SHP77 (cell line): ENCODE data around the gene ATP5F1E.
"Not testable (repeated sequence)": the region's sequence is repeated elsewhere in the genome, so short reads cannot be mapped to it uniquely, and the experiment has no call there.

ENCODE experiments used
- DNase-seq, 2 experiments: peaks; one replicate each; lab custom pipeline; 2025; lab: John Stamatoyannopoulos, UW

Gene ATP5F1E

DNA sequence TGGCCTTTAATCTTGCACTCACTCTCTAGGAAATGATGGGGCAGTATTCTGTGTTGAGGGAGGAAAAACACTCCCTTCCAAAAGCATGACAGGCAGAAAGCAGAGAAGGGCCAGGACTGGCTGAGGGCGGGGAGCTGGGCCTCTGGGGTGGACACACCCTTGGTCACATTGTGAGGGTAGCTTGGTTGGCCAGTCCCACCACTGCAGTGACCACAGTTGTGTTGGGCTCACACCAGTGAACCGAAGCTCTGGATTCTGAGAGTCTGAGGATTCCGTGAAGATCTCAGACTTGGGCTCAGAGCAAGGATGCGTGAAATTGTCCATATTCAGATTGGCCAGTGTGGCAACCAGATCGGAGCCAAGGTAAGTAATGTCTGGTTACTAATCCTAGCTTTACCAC, 12.9 kb downstream of the ATP5F1E start, which contains the start of gene TUBB1:
TSS of gene TUBB1 (plus strand) at position 213 of the 400 bp plus-strand sequence. CDS start at position 307, 94 bp downstream.
- no peak for DNase-seq

GRCh38 chr20:59018817-59019216, 13.3 kb downstream of the ATP5F1E start:
- no peak for DNase-seq

GRCh38 chr20:59017493-59018231, 14.5 kb downstream of the ATP5F1E start:
- no peak for DNase-seq

DNA sequence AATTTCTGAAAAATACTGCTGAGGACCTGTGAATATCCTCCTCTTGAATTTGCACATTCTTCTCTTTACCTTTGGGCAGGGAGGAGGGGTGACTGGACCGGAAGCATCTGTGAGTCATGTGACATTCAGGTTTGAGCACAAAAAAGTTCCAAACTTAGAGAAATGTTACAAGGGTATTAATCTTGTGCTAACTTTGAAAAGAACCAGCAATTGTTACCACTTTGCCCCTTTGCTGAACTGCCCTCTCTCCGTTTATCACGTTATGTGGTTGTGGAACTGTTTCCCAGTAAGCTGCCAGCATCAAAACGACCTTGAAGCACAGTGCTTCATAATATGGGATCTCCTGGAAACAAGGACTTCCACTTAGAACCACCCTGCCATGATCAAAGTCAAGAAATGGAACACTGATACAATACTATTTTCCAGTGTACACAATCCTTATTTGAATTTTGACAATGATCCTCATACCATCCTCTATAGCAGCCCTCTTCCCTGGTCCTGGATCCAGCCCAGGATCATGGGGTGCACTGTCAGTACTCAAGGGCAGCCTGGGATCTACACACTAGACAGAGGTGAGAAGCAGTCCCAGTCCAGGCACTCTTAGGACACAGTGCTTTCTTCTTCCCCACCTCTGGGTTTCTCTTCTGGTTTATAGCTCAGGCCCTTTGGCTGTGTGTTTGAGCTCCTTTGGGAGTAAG, 15.2 kb downstream of the ATP5F1E start:
- DNase-seq, result no peak

DNA sequence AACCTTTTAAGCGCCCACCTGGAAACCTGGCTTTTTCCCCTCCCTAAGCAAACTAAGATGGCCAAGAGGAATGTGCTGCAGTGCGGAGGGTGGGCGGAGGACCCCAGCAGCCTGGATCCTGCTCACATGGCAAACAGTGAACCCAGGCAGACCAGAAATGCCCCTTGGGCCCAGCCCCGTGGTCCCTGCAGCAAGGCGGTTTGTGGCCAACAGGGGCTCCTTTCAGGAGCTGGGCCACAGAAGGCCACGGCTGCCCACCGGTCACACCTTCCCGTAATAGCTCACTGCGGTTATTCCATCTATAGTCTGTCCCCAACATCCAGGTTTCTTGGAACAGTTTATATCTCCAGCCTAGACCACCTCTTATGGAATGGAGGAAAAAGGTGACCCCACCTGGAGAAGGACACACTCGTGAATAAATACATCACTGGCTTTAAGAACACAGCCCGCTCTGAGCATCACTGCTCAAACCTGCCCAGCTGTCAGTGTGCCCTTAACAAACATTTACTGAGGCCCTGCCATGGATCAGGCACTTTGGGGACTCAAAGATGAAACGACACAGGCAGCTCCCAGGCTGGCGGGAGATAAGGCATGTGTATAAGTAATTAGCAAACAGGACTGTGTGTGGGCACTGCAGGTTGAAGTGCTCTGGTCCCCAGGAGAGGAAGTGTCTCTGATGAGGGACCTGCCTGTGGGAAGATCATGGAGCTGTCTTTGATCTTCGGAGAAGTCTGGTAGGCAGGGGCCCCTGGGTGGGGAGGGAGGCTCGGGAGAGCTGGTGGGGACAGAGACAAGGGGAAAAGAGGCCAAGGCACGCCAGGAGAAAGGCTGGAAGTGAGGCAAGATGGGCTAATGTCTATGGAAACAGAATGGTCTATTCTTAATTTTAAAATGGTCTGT, 16.1 kb downstream of the ATP5F1E start:
- DNase-seq, result no peak

DNA sequence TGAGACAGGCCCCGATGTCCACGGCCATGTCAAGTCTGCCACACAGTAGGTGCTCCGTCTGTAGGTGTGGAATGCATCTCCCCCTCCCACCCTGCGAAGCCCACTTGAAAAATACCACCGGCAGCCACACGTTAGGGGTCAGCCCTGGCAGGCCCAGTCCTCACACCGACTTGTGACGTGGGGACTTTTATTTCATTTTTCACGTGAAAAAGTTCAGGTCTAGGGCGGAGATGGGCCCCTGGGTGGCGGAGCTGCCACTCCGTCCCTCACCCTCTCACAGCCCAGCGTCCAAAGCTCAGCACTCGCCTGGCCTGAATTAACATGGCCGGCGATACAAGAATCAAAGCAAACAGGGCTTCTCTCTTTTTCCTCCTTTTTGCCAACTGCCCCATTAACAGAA, 16.7 kb downstream of the ATP5F1E start:
- DNase-seq, result no peak

DNA sequence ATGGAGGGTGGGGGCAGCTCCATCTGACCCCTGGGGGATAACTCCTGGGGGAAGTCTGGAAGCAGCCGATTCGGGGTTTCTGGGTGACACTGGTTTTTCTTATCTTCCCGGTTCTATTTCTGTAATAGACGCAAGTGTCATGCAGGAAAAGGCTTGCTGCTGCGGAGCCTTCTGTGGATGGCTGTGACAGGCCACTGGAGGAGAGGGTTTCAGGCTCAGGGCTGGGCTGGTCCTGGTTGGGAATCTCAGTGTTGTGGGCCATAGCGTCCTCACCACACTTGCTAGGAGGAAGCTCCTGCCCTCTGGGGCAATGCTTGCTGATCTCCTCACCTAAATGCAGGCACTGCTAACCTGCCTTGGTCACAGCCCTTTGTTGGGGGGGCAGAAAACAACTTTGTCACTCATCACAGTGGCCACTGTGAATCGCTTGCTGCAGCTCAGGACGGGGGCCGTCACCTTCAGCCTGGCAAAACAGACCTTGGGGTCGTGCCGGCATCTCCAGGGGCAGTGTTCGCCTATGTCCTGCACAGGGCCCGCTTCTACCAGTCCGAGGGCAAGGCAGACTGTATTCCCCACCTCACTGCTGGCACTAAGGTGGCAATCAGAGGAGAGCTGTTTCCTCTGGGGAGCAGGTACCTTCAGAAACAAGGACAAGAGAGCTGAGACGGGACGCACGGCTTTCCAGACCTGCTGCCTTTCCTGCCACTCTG, 17.3 kb downstream of the ATP5F1E start:
- DNase-seq, result no peak

GRCh38 chr20:59013959-59014608, 18.1 kb downstream of the ATP5F1E start:
- DNase-seq, result no peak

DNA sequence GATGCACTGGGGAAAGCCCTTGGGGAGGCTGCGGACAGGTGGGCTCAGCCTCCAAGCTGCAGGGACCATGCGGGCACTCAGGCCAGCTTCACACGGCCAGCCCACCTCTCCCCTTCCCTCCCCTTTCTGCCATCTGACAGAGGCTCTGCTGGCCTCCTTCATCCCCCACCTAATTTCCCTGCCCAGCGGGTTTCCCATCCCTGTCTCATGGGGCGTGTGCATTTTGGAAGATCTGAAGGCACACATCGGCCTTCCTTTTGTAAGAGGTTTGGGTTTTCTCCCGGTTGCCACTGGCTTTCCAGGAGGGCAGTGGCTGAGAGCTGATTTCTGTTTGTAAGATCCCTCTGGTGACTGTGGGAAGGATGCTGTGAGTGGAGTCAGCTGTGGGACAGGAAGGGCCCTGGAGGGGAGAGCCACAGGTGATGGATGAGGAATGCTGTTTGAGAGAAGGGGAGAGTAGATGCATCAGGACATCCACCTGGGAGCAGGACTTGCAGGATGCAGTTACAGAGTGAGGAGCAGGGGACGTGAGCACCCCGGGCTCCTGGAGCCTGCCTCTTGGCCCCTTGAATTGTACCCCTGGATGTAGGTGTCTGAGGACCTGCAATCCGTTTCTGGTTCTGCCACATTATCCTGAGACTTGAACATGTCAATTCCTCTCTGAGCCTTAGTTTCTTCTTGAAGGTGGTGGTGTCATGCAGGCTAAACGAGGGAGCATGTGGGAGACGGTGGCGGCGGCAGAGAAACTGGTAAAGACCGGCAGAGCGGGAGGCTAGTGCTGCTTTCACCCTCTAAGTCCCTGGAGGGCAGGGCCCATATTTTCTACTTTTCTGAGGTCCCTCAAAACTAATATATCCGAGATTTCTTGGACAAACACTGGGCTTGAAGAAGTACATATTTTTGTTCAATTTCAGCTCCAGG, 18.8 kb downstream of the ATP5F1E start:
- DNase-seq, result no peak

GRCh38 chr20:59011874-59012157, 20.3 kb downstream of the ATP5F1E start:
- not testable (repeated sequence) for DNase-seq

DNA sequence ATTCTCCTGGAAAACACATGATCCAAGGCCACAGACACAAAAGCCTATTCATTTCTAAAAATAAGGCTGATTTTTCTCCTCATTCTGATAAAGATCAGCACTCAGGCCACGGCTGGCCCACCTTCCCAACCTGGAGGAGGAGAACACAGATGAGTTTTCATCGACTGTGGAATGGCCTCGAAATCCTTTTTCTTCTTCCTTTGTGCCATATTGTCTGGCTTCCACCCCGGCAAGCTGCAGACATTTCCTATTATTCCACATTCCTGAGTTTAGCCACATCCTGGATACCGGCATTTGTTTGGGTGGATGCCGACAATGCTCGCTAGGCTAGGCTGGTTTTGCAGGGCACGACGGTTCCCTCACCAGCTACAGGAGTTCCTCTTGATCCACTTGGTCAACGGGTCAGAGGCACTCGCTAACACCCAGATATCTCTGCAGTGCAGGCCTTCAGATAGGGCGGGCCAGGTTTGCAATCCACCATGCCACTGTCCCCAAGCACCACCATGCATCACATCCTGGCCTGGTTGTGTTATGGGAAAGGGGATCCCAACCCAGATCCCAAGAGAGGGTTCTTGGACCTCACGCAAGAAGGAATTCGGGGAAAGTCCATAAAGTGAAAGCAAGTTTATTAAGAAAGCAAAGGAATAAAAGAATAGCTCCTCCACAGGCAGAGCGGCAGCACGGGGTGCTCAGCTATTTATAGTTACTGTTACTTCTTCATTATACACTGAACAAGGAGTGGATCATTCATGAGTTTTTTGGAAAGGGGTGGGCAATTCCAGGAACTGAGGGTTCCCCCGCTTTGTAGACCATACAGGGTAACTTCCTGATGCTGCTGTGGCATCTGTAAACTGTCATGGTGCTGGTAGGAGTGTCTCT, 20.9 kb downstream of the ATP5F1E start:
- no peak for DNase-seq

DNA sequence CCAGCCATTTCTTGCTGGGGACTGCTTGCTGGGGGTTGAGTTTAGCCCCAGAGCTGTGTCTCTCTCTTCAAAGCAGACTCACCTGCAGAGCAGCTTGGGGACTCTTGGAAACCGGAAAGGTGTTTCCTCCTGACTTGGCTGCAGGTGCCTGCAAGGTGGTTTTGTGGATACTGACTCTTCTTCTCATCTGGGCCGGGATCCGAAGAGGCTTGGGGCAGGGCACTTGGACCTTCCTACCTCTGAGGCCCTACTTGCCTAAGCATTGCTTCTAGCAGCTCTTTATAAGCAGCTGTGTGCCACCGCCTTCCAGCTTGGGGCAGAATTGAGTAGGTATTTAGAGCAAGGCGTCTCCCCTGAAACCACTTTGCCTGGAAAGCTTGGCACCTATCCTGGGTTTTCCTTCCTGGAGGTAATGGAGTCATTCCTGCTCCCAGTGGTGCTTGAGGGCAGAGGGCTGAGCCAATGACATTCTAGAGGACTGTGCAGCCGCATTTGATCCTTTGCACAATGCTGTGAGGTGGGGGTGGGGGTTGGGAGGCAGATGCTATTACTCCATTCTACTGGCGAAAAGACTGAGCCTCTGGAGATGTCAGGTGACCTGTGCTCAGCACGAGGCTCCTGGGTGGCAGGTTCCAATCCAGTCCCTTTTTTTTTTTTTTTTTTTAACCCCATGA, 21.7 kb downstream of the ATP5F1E start:
- no peak for DNase-seq

GRCh38 chr20:59008715-59009336, 23.3 kb downstream of the ATP5F1E start:
- no peak for DNase-seq

DNA sequence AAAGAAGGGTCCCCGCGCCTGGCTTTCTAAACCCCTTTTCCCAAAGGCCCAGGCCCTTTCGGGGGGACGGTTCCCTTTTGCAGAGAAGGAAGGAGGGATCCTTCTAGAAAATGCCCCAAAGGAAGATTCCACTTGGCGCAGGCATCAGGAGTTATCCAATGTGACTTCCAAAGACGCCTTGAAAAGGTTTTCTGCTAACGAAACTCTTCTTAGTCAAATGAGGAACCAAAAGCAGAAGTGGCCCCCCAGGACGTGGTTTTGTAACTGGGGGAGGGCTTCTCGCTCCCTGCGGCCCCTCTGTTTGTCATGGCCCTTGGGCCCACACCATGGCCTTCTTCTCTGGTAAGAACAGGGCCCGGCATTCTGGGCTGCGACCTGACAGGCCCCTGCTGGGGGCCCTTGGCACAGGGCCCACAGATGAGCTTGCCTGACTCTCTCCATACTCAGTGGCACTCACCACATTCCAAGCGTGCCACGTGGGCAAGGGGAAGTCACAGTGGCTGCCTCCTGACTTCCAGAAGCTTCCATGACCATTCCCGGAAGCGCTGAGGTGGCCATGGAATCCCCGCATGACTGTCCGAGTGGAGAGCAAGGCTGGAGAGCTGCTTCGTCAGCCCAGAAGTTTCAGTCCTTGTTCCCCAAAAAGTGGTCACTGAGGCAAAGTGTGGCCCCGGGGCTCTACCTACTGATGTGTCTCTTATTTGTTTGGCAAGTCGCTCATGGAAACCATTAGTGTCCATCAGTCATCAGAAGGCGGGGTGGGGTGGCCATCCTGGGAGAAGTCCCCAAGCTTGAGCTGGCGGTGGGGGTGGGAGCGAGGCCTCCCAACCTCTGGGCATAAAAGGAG, 24.2 kb downstream of the ATP5F1E start:
- no peak for DNase-seq

GRCh38 chr20:59006864-59007664, 25.1 kb downstream of the ATP5F1E start, which contains the start of gene CTSZ:
CTSZ (minus strand) TSS chr20:59007254; CDS start chr20:59007128, 126 bp downstream.
- no peak for DNase-seq

DNA sequence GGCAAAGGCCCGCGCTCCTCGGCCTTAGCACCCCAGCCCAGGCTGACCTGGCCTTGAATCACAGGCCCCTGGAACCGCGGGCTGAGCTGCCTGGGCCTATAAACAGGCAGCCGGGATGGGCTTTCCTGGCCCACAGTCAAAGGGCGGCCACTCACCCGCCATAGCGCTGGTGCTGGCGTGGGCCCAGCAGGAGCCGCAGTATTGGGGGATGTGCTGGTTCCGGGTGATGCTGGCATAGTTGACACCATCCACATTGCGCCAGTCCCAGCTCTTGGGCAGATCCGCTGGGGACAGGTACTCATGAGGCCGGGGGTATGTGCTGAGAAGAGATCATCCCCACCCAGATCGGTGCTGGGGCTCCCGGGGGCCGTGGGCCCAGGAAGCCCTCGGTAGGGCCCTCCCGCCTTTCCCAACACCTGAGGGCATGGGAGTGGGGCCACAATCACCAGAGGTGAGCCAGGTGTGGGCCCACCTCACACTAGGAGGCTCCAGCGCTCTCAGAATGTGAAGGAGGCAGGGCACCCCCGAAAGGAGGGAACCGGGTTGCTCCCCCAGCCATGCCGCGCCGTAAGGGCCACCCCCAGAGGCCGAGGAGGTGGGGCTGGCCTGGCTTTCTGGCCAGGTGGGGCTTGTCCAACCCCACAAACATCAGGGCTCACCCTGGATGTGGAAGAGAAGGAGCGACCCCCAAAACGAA, 25.8 kb downstream of the ATP5F1E start:
- no peak for DNase-seq
